Activated CD4-positive, alpha-beta T cell treated with anti-CD3 and anti-CD28 coated beads, Interleukin-2, amount 50 U/mL, for 4 hours (primary cell): ENCODE data around the gene ZSWIM1.
A peak's percentile ranks its signal among the peaks of the same experiment; 100 is the strongest.

Experiments used
- DNase-seq, 2 experiments: peaks; one replicate each; pipeline ENCODE4 v3.0.0-alpha.2; 2020

ZSWIM1 gene

GRCh38 chr20:45880988-45881788 is at the start of gene ZSWIM1:
Gene ZSWIM1 (plus strand): TSS chr20:45881227. CDS start chr20:45882593, 1,366 bp downstream.
- DNase-seq: peak; percentile 99

GRCh38 chr20:45832619-45833018 is 48.4 kb upstream of the ZSWIM1 start:
- DNase-seq: no peak

- DNase-seq: no peak
These were observed 47.8 kb upstream of the ZSWIM1 start, which contains the start of gene SNX21 for GRCh38 chr20:45833030-45833882. Gene SNX21 (plus strand): TSS chr20:45833799. CDS start chr20:45833920, 121 bp downstream.

GRCh38 chr20:45833883-45834796 is 46.9 kb upstream of the ZSWIM1 start:
- DNase-seq: peak; percentile 31 to 37

- DNase-seq: no peak
These were observed 46.2 kb upstream of the ZSWIM1 start for GRCh38 chr20:45834797-45835161.

- no peak for DNase-seq
These were observed 45.7 kb upstream of the ZSWIM1 start for GRCh38 chr20:45835329-45835765.

GRCh38 chr20:45835825-45836224 is 45.2 kb upstream of the ZSWIM1 start:
- no peak for DNase-seq

- no peak for DNase-seq
These were observed 44.2 kb upstream of the ZSWIM1 start for GRCh38 chr20:45836841-45837240.

- no peak for DNase-seq
These were observed 40.3 kb upstream of the ZSWIM1 start for GRCh38 chr20:45840700-45841198.

- no peak for DNase-seq
These were observed 39.5 kb upstream of the ZSWIM1 start for GRCh38 chr20:45841407-45842129.

GRCh38 chr20:45842169-45842812 is 38.7 kb upstream of the ZSWIM1 start:
- no peak for DNase-seq

- no peak for DNase-seq
These were observed 37.5 kb upstream of the ZSWIM1 start for GRCh38 chr20:45843506-45843905.

- DNase-seq: no peak
These were observed 35.6 kb upstream of the ZSWIM1 start for GRCh38 chr20:45845452-45845851.

- no peak for DNase-seq
These were observed 32.6 kb upstream of the ZSWIM1 start for GRCh38 chr20:45848421-45848820.

GRCh38 chr20:45848969-45849582 is 32.0 kb upstream of the ZSWIM1 start:
- no peak for DNase-seq

- no peak for DNase-seq
These were observed 30.8 kb upstream of the ZSWIM1 start for GRCh38 chr20:45850238-45850637.

- no peak for DNase-seq
These were observed 30.1 kb upstream of the ZSWIM1 start for GRCh38 chr20:45850926-45851325.

- no peak for DNase-seq
These were observed 29.5 kb upstream of the ZSWIM1 start for GRCh38 chr20:45851501-45851900.

- no peak for DNase-seq
These were observed 28.7 kb upstream of the ZSWIM1 start for GRCh38 chr20:45852326-45852725.

- no peak for DNase-seq
These were observed 27.5 kb upstream of the ZSWIM1 start for GRCh38 chr20:45853484-45853883.
